ENCODE results near the gene CDC42SE2. TPM values are rescaled to one million over a fixed set of nuclear protein-coding genes. Genes with fewer than 3 reads are reported as not detected.

CDC42SE2 gene
- polyA plus RNA-seq, 3 donors = 34.4 to 135 (median 92.6) TPM

DNA sequence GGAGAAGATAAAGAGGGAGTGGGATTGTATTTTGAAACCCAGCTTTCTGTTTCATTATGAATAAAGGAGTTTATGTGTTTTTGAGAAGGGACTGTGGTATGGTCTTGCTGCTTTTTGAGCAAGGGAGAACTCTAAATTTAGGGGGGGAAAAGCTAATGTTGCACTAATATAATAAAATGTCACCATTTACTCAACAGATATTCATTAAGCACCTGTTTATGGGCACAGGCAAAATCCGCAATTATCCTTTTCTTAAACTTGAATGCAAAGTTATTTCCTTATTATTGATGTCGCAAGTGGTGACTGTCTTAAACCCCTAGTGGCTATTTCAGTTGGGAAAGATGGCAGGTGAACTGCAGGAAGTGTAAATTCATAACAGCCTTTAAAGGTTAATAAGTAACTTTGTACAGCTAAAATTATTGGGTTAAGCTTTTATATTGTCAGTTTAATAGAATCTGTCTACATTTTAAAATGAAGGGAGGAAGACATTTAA is 1.5 kb downstream of the CDC42SE2 start:
- H3K79me2 ChIP-seq (ENCODE audit: insufficient read depth, low read length) = peaks cover 79% of the 10 kb centered on the region
- peak overlapping the region in 1 of 2 donors; percentile 90 for H3K27ac ChIP-seq (ENCODE audit: low read depth in 1 of 2, low read length in 2 of 2)
- H3K27ac Mint-ChIP-seq = peak overlapping the region; percentile 79 to 96 (median 92)
- peak overlapping the region; percentile 76 for H2AFZ ChIP-seq (ENCODE audit: insufficient read depth, low read depth, low read length, poor library complexity, severe bottlenecking)
- H3K27me3 Mint-ChIP-seq (ENCODE audit: low read depth in 3 of 3) = no peaks in the 10 kb centered on the region
- peak; percentile 45 to 74 (median 71) for DNase-seq
- intact Hi-C loops (cut with micrococcal nuclease) = no loop called here
- peak overlapping the region; percentile 85 for H3K4me2 ChIP-seq (replicated peaks; ENCODE audit: extremely low read depth, low read length, poor library complexity, severe bottlenecking)
- no peaks in the 10 kb centered on the region for H3K36me3 ChIP-seq (replicated peaks in 1 of 2; ENCODE audit: control insufficient read depth in 1 of 2, insufficient read depth in 2 of 2, low read length in 2 of 2)
- peaks cover 39% of the 10 kb centered on the region for H3K4me1 Mint-ChIP-seq
- no peaks in the 10 kb centered on the region for H3K9me3 ChIP-seq (replicated peaks in 1 of 2; ENCODE audit: control insufficient read depth in 1 of 2, insufficient read depth in 1 of 2, low read length in 2 of 2)
- H3K4me1 ChIP-seq (ENCODE audit: control insufficient read depth in 1 of 2, insufficient read depth in 2 of 2, low read length in 2 of 2) = peaks cover 33 to 42% of the 10 kb centered on the region in 2 donors
- no CpG with 5 or more reads among the region's 2 CpGs for WGBS (ENCODE audit: insufficient coverage)
- TF ChIP-seq, protein P1, sequence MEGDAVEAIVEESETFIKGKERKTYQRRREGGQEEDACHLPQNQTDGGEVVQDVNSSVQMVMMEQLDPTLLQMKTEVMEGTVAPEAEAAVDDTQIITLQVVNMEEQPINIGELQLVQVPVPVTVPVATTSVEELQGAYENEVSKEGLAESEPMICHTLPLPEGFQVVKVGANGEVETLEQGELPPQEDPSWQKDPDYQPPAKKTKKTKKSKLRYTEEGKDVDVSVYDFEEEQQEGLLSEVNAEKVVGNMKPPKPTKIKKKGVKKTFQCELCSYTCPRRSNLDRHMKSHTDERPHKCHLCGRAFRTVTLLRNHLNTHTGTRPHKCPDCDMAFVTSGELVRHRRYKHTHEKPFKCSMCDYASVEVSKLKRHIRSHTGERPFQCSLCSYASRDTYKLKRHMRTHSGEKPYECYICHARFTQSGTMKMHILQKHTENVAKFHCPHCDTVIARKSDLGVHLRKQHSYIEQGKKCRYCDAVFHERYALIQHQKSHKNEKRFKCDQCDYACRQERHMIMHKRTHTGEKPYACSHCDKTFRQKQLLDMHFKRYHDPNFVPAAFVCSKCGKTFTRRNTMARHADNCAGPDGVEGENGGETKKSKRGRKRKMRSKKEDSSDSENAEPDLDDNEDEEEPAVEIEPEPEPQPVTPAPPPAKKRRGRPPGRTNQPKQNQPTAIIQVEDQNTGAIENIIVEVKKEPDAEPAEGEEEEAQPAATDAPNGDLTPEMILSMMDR (IDR thresholded peaks at IDR 0.05) = peak; percentile 69
- H3K4me3 Mint-ChIP-seq = peak overlapping the region; percentile 86 to 90
- no peaks in the 10 kb centered on the region for H3K27me3 ChIP-seq (ENCODE audit: control insufficient read depth in 2 of 2, insufficient read depth in 2 of 2, low read length in 2 of 2)
- H4K20me1 ChIP-seq (ENCODE audit: insufficient read depth, low read length) = peaks cover 47% of the 10 kb centered on the region
- H3K9ac ChIP-seq (ENCODE audit: insufficient read depth, low read length, poor library complexity, severe bottlenecking) = peak overlapping the region; percentile 92
- H3K9me3 Mint-ChIP-seq = no peaks in the 10 kb centered on the region
- peak overlapping the region; percentile 95 to 99 (median 99) for H3K4me3 ChIP-seq (replicated peaks in 1 of 3; ENCODE audit: low read depth in 2 of 3, low read length in 3 of 3)
- H3K36me3 Mint-ChIP-seq = peaks cover 1 to 10% of the 10 kb centered on the region in 2 donors

DNA sequence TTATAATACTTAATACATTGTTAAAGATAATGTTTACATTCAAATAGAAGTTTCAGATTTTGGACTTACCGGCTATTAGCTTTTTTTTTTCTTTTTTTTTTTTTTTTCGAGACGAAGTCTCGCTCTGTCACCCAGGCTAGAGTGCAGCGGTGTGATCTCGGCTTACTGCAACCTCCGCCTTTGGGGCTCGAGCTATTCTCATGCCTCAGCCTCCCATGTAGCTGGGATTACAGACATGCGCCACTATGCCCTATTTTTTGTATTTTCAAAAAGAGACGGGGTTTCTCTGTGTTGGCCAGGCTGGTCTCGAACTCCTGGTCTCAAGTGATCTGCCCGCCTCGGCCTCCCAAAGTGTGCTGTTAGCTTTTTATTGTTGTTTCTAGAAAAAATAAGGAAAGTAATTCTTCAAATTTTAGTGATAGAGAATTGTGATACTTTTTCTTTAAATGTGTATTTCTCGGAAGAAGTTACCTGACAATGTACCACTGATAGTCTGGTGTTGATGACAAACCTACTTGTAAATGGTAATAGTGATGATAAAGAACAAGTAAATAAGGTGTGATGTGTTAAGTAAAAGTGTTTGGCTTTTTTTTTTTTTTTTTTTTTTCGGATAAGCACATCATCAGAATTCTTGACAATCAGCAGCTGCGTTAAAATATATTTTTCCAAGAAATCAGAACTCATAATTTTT is 2.7 kb downstream of the CDC42SE2 start:
- H3K36me3 ChIP-seq (replicated peaks in 1 of 2; ENCODE audit: control insufficient read depth in 1 of 2, insufficient read depth in 2 of 2, low read length in 2 of 2) = no peaks in the 10 kb centered on the region
- H3K4me1 ChIP-seq (ENCODE audit: control insufficient read depth in 1 of 2, insufficient read depth in 2 of 2, low read length in 2 of 2) = peaks cover 33 to 52% of the 10 kb centered on the region in 2 donors
- H4K20me1 ChIP-seq (ENCODE audit: insufficient read depth, low read length) = peaks cover 58% of the 10 kb centered on the region
- Mint-ChIP-seq H3K9me3 (no peaks in the 10 kb centered on the region), H3K27ac (peak overlapping the region in 6 of 7 donors; percentile 25 to 65 (median 48)), H3K36me3 (peaks cover 5 to 10% of the 10 kb centered on the region in 2 donors), H3K4me1 (peaks cover 51% of the 10 kb centered on the region), H3K27me3 (ENCODE audit: low read depth in 3 of 3) (no peaks in the 10 kb centered on the region), H3K4me3 (peak overlapping the region in 1 of 2 donors; percentile 55)
- H3K9me3 ChIP-seq (replicated peaks in 1 of 2; ENCODE audit: control insufficient read depth in 1 of 2, insufficient read depth in 1 of 2, low read length in 2 of 2) = no peaks in the 10 kb centered on the region
- H3K27ac ChIP-seq (ENCODE audit: low read depth in 1 of 2, low read length in 2 of 2) = no peak overlapping the region
- 85% methylated on average over 8 of the region's 16 CpGs for WGBS (ENCODE audit: insufficient coverage)
- no peak for DNase-seq
- no peak overlapping the region for H3K9ac ChIP-seq (ENCODE audit: insufficient read depth, low read length, poor library complexity, severe bottlenecking)
- H3K79me2 ChIP-seq (ENCODE audit: insufficient read depth, low read length) = peaks cover 91% of the 10 kb centered on the region
- peak overlapping the region; percentile 85 for H3K4me2 ChIP-seq (replicated peaks; ENCODE audit: extremely low read depth, low read length, poor library complexity, severe bottlenecking)
- intact Hi-C loops (cut with micrococcal nuclease) = no loop called here
- no peak overlapping the region for H2AFZ ChIP-seq (ENCODE audit: insufficient read depth, low read depth, low read length, poor library complexity, severe bottlenecking)
- TF ChIP-seq, protein P1 (IDR thresholded peaks at IDR 0.05) = no peak
- H3K27me3 ChIP-seq (ENCODE audit: control insufficient read depth in 2 of 2, insufficient read depth in 2 of 2, low read length in 2 of 2) = no peaks in the 10 kb centered on the region
- H3K4me3 ChIP-seq (replicated peaks in 1 of 3; ENCODE audit: low read depth in 2 of 3, low read length in 3 of 3) = peak overlapping the region in 1 of 3 experiments; percentile 28
